Esophagus muscularis mucosa (tissue), 3 donors: ENCODE results near the gene GFM2.
"Not testable (repeated sequence)": the region's sequence is repeated elsewhere in the genome, so short reads cannot be mapped to it uniquely, and the experiment has no call there.

Source experiments
- EP300 ChIP-seq: sonication (generic); formaldehyde crosslinking; IDR thresholded peaks from one replicate; pipeline ENCODE4 v1.6.1; 2017; ENCODE audit warnings: antibody characterized with exemption
- TF ChIP-seq, protein P1 (sequence below), 3 experiments: fragments of 200-600 bp in 2 of 3; fragments of 450-650 bp in 1 of 3; sonication (generic) in 2 of 3; IDR thresholded peaks; one replicate each; pipeline ENCODE4 v1.5.1; 2017 to 2019; ENCODE audit warnings: antibody characterized with exemption in 3 of 3, mild to moderate bottlenecking in 2 of 3, moderate library complexity in 1 of 3

DNA sequence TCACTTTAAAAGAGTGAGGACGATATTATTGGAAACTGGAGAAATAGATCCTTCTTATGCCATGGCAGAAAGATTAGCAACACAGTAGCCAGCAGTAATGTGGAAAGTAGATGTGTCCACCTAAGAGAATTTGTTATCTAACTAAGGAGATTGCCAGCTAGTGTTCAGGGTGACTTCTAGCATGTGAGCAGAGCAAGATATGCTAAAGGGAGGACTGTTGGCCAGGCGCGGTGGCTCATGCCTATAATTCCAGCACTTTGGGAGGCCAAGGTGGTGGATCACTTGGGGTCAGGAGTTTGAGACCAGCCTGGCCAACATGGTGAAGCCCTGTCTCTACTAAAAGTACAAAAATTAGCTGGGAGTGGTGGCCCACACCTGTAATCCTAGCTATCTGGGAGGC is 87.6 kb downstream of the GFM2 start:
- TF ChIP-seq, protein P1, sequence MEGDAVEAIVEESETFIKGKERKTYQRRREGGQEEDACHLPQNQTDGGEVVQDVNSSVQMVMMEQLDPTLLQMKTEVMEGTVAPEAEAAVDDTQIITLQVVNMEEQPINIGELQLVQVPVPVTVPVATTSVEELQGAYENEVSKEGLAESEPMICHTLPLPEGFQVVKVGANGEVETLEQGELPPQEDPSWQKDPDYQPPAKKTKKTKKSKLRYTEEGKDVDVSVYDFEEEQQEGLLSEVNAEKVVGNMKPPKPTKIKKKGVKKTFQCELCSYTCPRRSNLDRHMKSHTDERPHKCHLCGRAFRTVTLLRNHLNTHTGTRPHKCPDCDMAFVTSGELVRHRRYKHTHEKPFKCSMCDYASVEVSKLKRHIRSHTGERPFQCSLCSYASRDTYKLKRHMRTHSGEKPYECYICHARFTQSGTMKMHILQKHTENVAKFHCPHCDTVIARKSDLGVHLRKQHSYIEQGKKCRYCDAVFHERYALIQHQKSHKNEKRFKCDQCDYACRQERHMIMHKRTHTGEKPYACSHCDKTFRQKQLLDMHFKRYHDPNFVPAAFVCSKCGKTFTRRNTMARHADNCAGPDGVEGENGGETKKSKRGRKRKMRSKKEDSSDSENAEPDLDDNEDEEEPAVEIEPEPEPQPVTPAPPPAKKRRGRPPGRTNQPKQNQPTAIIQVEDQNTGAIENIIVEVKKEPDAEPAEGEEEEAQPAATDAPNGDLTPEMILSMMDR (IDR thresholded peaks at IDR 0.05) = not testable (repeated sequence)
- not testable (repeated sequence) for TF ChIP-seq EP300
